NCI-H69 (cell line): ENCODE data around the gene NUAK2.
"Not testable (repeated sequence)": the region's sequence is repeated elsewhere in the genome, so short reads cannot be mapped to it uniquely, and the experiment has no call there.

Experiments used
- DNase-seq: peaks from one replicate; lab custom pipeline; 2025; lab: John Stamatoyannopoulos, UW

Gene NUAK2

DNA sequence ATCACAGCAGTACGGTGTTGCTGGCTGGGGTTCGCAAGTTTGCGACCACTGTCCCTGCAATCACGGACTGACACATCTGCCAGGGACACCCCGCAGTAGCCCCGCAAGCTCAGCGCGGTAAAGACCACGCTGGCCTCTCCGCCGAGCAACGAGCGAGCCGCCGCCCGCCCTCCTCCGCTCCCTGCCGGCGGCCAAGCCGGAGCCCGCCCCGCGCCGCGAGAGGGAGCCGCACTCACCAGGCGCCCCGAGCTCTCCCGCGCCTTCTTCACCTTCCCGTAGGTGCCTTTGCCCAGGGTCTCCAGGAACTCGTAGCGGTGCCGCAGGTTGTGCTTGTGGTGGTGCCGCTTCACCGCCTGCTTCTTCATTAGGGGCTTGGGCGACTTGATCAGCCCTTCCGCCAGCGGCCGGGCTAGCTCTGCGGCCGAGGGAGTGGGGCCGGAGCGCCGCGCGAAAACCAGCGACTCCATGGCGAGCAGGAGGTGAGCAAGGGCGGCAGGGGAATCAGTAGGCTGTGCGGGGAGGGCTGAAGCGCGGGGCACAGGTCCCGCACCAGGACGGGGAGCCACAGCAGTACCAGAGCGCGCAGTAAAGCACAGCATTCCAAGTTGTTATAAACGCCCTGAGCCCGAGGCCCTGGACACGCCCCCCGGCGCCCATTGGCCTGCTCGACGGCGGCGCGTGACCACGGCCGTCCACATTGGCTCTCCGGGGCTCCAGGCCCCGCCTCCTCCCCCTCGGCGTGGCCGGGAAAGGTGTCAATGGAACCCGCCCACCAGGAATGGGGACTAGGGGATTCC, at the start of gene NUAK2:
TSS of gene NUAK2 (minus strand) at position 584 of the 797 bp plus-strand sequence. CDS start at position 467, 117 bp downstream.
- DNase-seq: peak; percentile 97

- DNase-seq: peak; percentile 96
Measured at GRCh38 chr1:205370780-205371179, 49.2 kb upstream of the NUAK2 start.

- DNase-seq: peak; percentile 40
Measured at GRCh38 chr1:205369701-205370123, 48.2 kb upstream of the NUAK2 start.

DNA sequence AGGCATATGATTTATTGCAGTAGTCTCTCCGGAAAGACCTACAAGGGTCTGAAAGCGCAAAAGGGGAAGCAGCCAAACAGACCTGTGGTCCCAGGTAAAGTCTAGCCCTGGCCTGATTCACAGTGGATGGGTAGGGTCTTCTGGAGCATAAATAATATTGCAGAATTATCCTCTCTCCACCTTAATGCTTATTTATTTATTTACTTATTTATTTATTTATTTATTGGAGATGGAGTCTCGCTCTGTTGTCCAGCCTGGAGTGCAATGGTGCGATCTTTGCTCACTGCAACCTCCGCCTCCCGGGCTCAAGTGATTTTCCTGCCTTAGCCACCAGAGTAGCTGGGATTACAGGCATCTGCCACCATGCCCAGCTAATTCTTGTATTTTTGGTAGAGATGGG, 46.9 kb upstream of the NUAK2 start:
- DNase-seq: no peak

- peak; percentile 93 for DNase-seq
Measured at GRCh38 chr1:205365945-205366463, 44.5 kb upstream of the NUAK2 start.

GRCh38 chr1:205365086-205365485, 43.5 kb upstream of the NUAK2 start:
- not testable (repeated sequence) for DNase-seq

GRCh38 chr1:205360891-205361290, 39.3 kb upstream of the NUAK2 start:
- DNase-seq: peak; percentile 23

GRCh38 chr1:205359771-205360565, 38.4 kb upstream of the NUAK2 start:
- peak; percentile 92 for DNase-seq

DNA sequence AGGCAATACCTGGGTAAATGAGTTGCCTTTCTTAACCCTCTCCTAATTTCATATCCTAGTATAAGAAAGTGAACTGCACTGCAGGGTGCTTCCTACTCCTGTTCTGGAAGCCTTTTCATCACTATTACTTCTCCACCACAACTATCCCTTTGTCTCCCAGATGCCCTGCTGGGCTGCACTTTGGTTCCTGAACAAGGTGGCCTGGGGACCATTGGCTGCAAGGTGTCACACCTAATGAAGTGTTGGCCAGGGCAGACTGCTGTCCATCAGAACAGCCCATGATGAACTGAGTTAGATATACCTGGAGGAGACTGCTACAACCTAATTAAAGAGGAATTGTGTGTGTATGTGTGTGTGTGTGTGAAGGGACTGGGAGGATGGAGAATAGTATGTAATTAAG, 37.0 kb upstream of the NUAK2 start:
- peak; percentile 79 for DNase-seq

GRCh38 chr1:205357567-205357966, 36.0 kb upstream of the NUAK2 start:
- peak; percentile 39 for DNase-seq

- DNase-seq: peak; percentile 97
Measured at GRCh38 chr1:205356440-205357139, 35.0 kb upstream of the NUAK2 start, which contains the start of gene KLHDC8A. Gene KLHDC8A, minus strand, starts transcription at chr1:205356922. Its CDS starts 13,318 bp downstream, at chr1:205343604.

DNA sequence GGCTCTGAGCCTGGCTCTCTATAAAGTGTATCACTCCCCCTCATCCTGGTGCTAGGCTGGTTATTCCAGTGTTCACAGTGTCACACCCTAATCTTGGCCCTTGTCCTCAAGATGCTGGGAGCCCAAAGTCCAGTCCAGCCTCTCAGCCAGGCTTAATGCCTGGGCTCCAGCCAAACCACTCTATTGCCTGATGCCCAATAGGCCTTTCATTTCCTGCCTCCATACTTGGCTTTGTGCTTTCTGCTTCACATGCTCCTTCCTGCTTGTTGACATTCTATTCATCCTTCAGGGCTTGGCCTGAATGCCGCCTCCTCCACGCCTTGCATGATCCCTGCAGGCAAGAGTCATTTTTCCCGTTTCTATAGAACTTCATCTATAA, 33.5 kb upstream of the NUAK2 start:
- DNase-seq: peak; percentile 88

DNA sequence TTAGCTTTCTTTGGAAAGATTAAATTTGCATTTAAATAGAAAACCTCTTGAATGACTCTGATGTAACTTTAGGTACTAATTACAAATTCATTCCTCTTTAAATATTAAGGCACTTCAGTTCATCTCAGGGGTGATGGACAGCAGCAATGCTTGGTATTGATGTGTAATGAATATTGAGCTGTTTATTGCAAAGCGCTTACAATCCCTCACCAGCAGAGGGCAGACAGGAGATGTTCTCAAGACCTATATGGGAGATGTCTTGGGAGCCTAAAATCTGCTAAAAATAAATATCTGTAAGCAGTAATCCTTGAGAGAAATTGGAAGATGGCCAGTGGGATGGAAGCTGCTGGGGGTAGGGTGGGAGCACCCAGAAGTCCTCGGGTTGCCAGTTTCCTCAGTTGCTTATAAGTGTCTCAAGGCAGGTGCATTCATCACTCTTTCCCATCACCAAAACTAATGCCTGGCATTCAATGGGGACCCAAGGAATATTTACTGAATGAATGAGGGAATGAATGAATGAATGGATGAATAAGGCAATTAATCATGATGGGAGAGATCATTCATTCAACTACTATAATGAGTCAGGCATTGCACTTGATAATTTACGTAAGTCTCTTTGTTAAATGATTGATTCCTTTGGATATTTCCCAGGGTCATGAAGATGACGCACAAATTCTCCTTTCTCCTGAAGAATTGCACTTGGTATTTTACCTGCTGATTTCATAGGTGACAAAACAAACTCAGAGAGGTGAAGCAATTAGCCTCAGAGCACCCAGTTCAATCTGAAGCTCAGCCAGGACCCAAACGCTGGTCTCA, 32.9 kb upstream of the NUAK2 start:
- peak; percentile 89 for DNase-seq

GRCh38 chr1:205353612-205354011, 32.1 kb upstream of the NUAK2 start:
- no peak for DNase-seq

DNA sequence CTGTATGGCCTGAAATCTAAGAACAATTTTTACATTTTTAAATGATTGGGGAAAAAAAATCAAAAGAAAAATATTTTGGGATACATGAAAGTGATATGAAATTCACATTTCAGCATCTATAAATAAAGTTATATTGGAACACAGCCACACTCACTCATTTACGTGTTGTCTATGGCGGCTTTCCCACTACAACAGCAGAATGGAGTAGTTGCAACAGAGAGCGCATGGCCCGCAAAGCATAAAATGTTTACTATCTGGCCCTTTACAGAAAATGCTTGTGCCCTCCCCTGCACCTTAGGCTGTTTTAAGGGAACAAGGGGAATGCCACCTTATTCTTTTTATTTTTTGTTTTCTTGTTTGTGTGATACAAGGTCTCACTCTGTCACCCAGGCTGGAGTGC, 31.6 kb upstream of the NUAK2 start:
- peak; percentile 33 for DNase-seq

GRCh38 chr1:205351984-205352713, 30.6 kb upstream of the NUAK2 start:
- peak; percentile 100 for DNase-seq

DNA sequence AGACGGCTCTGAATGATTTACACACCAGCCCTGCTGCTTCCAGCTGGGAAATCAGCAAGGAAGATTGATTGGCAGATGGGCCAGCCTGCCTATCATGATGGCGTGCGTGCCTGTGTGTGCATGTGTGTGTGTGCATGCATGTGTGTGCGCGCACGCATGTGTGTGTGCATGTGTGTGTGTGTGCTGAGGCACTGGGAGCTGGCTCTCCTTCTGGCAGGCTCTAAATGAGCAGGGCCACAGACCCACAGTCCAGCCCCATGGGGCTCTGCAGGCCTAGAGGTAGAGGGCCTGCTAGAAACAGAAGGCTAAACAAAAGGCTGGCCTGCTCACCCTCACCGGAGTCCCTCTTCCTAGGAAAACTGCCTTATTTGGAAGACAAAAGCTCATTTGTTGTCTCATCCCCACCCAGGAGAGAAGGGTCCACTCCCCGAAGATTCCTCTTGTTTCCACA, 29.2 kb upstream of the NUAK2 start:
- peak; percentile 96 for DNase-seq

DNA sequence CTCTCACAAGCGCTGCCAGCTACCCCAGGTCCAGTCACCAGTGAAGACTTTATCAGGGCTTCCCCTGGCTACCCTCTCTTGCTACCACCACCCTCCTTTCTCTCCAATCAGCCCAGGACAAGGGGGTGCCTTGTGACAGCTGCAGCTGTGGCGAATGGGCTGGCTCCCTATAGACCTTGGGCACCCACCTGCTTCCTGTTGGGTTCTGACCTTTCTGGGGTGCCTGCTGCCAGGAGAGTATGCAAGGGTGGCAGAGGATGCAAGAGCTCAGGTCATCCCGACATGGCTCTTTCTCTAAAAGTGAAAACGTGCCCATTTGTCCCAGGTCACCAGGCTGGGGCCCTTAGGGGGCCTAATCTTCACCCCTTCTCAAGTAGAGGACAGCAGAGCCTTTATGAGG, 28.6 kb upstream of the NUAK2 start:
- DNase-seq: peak; percentile 54

DNA sequence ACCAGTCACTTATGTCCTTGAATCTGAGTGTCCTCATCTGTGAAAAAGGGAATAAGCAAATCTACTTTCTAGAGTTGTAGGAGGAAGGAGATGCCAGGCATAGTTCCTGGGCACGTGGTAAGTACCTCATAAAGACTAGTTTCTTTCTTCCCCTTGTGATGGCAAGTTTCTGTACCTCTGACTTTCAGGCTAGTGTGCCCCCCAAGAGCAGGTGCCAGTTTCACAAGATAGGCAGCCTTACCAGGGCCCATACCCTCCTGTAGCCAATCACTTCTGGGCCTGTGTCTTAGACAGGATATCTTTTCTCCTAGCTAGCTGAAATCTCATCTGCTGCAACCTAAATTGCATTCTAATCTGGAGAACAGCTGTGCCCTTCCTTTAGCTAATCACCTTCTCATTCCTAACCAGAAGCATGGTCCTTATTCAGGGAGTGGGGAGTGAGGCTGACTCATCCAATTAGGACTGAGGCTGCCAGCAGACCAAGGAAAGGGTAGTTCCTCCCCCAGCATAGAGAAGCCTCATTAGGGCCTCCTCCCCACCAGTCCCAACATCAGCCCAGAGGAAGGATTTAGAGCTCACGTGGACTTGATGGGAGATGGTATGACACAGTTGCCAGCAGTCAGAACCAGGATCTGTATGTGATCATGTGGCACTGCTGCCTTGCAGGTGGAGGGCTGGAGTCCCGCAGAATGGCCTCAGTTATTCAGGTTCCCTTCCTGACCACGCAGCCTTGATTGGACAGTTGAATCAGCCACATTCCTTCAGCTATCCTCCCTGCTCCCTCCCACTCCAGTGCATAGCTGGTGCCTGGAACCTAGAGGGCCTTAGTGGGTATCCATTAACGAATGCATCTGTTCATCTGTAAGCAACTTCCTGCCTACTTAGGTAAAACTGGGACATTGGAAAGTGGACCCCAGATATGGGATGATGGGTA, 27.3 kb upstream of the NUAK2 start:
- DNase-seq: peak; percentile 87
